HCT116 (cell line): ENCODE results near the gene SPATC1L. TPM values are rescaled to one million over a fixed set of nuclear protein-coding genes. Genes with fewer than 3 reads are reported as not detected.
"Not testable (repeated sequence)": the region's sequence is repeated elsewhere in the genome, so short reads cannot be mapped to it uniquely, and the experiment has no call there.

Source experiments
- ATAC-seq: fragments of 200-7000 bp; cut with Tn5 transposase; 2 replicates; pipeline ENCODE4 v1.9.1; 2020; ENCODE audit warnings: mild to moderate bottlenecking, moderate library complexity
- BruUV-seq: library from RNA; stranded (reverse); fragments of 400-500 nt; replicated peaks from 2 replicates; lab custom pipeline; 2021; lab: Mats Ljungman, UMichigan
- CTCF ChIA-PET: fragments of 300-600 bp; sonication (Branson Sonifier 250); formaldehyde crosslinking; loops from one replicate; lab custom pipeline; 2021; ENCODE audit warnings: antibody characterized with exemption; lab: Charles Lee
- POLR2A ChIA-PET: fragments of 300-600, 350-600 bp; sonication (Branson Sonifier 250); formaldehyde crosslinking; loops from one replicate; lab custom pipeline; 2021; ENCODE audit warnings: antibody characterized with exemption; lab: Charles Lee
- RAD21 ChIA-PET, 2 experiments: fragments of 300-600 bp; sonication (Branson Sonifier 250); formaldehyde crosslinking; loops; one replicate each; lab custom pipeline; 2023; ENCODE audit warnings: low total read pairs in 2 of 2; ENCODE audit not compliant: uncharacterized antibody in 2 of 2, unreplicated experiment in 2 of 2, low non-redundant PET in 1 of 2; lab: Charles Lee
- DNase-seq: peaks from one replicate; pipeline ENCODE4 v3.0.0-alpha.2; 2010; ENCODE audit warnings: low read depth, low spot score
- H2AFZ ChIP-seq: fragments of 200-600 bp; shearing (Covaris generic), sonication (generic); 2 replicates; pipeline ENCODE4 v1.6.1; 2017; ENCODE audit warnings: low read depth, mixed run types, mixed read lengths, antibody characterized with exemption, low read length; ENCODE audit not compliant: poor library complexity, severe bottlenecking
- H3K27ac ChIP-seq: 2 replicates; pipeline ENCODE4 v1.5.1; 2012; ENCODE audit warnings: low read depth, low read length
- H3K27me3 ChIP-seq: fragments of 200-600 bp; sonication (generic); 2 replicates; pipeline ENCODE4 v1.6.1; 2016; ENCODE audit warnings: mixed run types, low read length, mixed read lengths; ENCODE audit not compliant: insufficient read depth
- H3K36me3 ChIP-seq, 2 experiments: fragments of 200-500 bp in 1 of 2; fragments of 200-600 bp in 1 of 2; sonication (Bioruptor generic) in 1 of 2; sonication (generic) in 1 of 2; 2 replicates each; pipeline versions ENCODE4 v1.5.1 to v1.6.1; 2014 to 2016; ENCODE audit warnings: low read length in 2 of 2, inconsistent platforms in 1 of 2, mixed read lengths in 1 of 2, mixed run types in 1 of 2; ENCODE audit not compliant: insufficient read depth in 2 of 2, control insufficient read depth in 1 of 2
- H3K4me1 ChIP-seq, 2 experiments: fragments of 200-600 bp in 1 of 2; sonication (generic) in 1 of 2; 2 replicates each; pipeline versions ENCODE4 v1.5.1 to v1.6.1; 2012 to 2017; ENCODE audit warnings: low read length in 2 of 2, inconsistent platforms in 1 of 2, mild to moderate bottlenecking in 1 of 2, mixed read lengths in 1 of 2, mixed run types in 1 of 2, moderate library complexity in 1 of 2; ENCODE audit not compliant: insufficient read depth in 2 of 2, control insufficient read depth in 1 of 2
- H3K4me2 ChIP-seq: fragments of 200-600 bp; sonication (generic); 2 replicates; pipeline ENCODE4 v1.6.1; 2017; ENCODE audit warnings: mixed run types, low read length, mixed read lengths
- H3K4me3 ChIP-seq, 2 experiments: fragments of 200-600 bp in 1 of 2; sonication (generic) in 1 of 2; replicated peaks in 1 of 2; 2 replicates each; pipeline ENCODE4 v1.5.1; 2011 to 2016; ENCODE audit warnings: low read length in 2 of 2, control low read depth in 1 of 2, low read depth in 1 of 2, mild to moderate bottlenecking in 1 of 2, mixed read lengths in 1 of 2, mixed run types in 1 of 2
- H3K79me2 ChIP-seq: fragments of 200-600 bp; sonication (generic); 2 replicates; pipeline ENCODE4 v1.6.1; 2017; ENCODE audit warnings: mild to moderate bottlenecking, mixed run types, low read length, moderate library complexity, mixed read lengths; ENCODE audit not compliant: insufficient read depth
- H3K9ac ChIP-seq: fragments of 200-600 bp; sonication (generic); 2 replicates; pipeline ENCODE4 v1.6.1; 2016; ENCODE audit warnings: low read length, mixed read lengths
- H3K9me2 ChIP-seq: fragments of 200-600 bp; sonication (generic), shearing (Covaris generic); 2 replicates; pipeline ENCODE4 v1.6.1; 2017; ENCODE audit warnings: mixed run types, mild to moderate bottlenecking, moderate library complexity; ENCODE audit not compliant: insufficient read depth
- H3K9me3 ChIP-seq, 2 experiments: fragments of 200-500 bp in 1 of 2; fragments of 200-600 bp in 1 of 2; sonication (Bioruptor generic) in 1 of 2; sonication (generic) in 1 of 2; 2 replicates each; pipeline ENCODE4 v1.6.1; 2014 to 2017; ENCODE audit warnings: low read length in 2 of 2, mixed read lengths in 2 of 2, inconsistent platforms in 1 of 2, low read depth in 1 of 2, mild to moderate bottlenecking in 1 of 2, mixed run types in 1 of 2, moderate library complexity in 1 of 2; ENCODE audit not compliant: control insufficient read depth in 1 of 2, insufficient read depth in 1 of 2
- H4K20me1 ChIP-seq: fragments of 200-600 bp; sonication (generic), shearing (Covaris generic); 2 replicates; pipeline ENCODE4 v1.6.1; 2017; ENCODE audit warnings: mixed run types, mild to moderate bottlenecking, moderate library complexity; ENCODE audit not compliant: insufficient read depth
- ATF3 ChIP-seq: IDR thresholded peaks from 2 replicates; pipeline ENCODE4 v1.6.1; 2012
- CBX3 ChIP-seq: IDR thresholded peaks from 2 replicates; pipeline ENCODE4 v1.6.1; 2012; ENCODE audit warnings: low read depth
- CEBPB ChIP-seq: IDR thresholded peaks from 2 replicates; pipeline ENCODE4 v1.6.1; 2012; ENCODE audit warnings: low read depth
- CTCF ChIP-seq, 3 experiments: fragments of 200-600 bp in 1 of 3; sonication (generic) in 1 of 3; IDR thresholded peaks in 2 of 3; conservative IDR thresholded peaks in 1 of 3; 2 replicates each; pipeline ENCODE4 v1.5.1; 2012 to 2017; ENCODE audit warnings: low read depth in 2 of 3, low read length in 2 of 3, antibody characterized with exemption in 1 of 3, borderline replicate concordance in 1 of 3, control low read depth in 1 of 3, mild to moderate bottlenecking in 1 of 3, mixed read lengths in 1 of 3, mixed run types in 1 of 3, moderate library complexity in 1 of 3; ENCODE audit not compliant: insufficient read depth in 1 of 3
- EGR1 ChIP-seq: IDR thresholded peaks from 2 replicates; pipeline ENCODE4 v1.6.1; 2012; ENCODE audit warnings: low read depth
- EZH2phosphoT487 ChIP-seq: fragments of 200-600 bp; IDR thresholded peaks from 2 replicates; pipeline ENCODE4 v1.6.1; 2018; ENCODE audit warnings: antibody characterized with exemption, borderline replicate concordance
- FOSL1 ChIP-seq: IDR thresholded peaks from 2 replicates; pipeline ENCODE4 v1.6.1; 2012; ENCODE audit warnings: low read depth
- POLR2A ChIP-seq: IDR thresholded peaks from 2 replicates; pipeline ENCODE4 v1.7.0; 2011; ENCODE audit warnings: borderline replicate concordance; ENCODE audit not compliant: insufficient read depth, insufficient read length; ENCODE audit errors: extremely low read depth
- POLR2AphosphoS5 ChIP-seq: IDR thresholded peaks from 2 replicates; pipeline ENCODE4 v1.6.1; 2011; ENCODE audit warnings: mild to moderate bottlenecking, low read depth, low read length, moderate library complexity
- RAD21 ChIP-seq: IDR thresholded peaks from 2 replicates; pipeline ENCODE4 v1.6.1; 2012; ENCODE audit warnings: low read depth, mild to moderate bottlenecking
- SIN3A ChIP-seq: IDR thresholded peaks from 2 replicates; pipeline ENCODE4 v1.6.1; 2012; ENCODE audit warnings: low read depth
- TCF7L2 ChIP-seq: IDR thresholded peaks from 2 replicates; pipeline ENCODE4 v1.7.0; 2011; ENCODE audit warnings: borderline replicate concordance, inconsistent platforms; ENCODE audit not compliant: insufficient read depth, insufficient read length; ENCODE audit errors: extremely low read depth
- YY1 ChIP-seq: IDR thresholded peaks from 2 replicates; pipeline ENCODE4 v1.6.1; 2011; ENCODE audit warnings: low read length, low read depth, moderate library complexity, mild to moderate bottlenecking; ENCODE audit not compliant: insufficient replicate concordance; ENCODE audit errors: extremely low read depth
- ZBTB33 ChIP-seq: IDR thresholded peaks from 2 replicates; pipeline ENCODE4 v1.6.1; 2011; ENCODE audit warnings: mild to moderate bottlenecking, low read length, moderate library complexity; ENCODE audit not compliant: insufficient replicate concordance; ENCODE audit errors: extremely low read depth
- ZFX ChIP-seq: fragments of 450-650 bp; IDR thresholded peaks from 2 replicates; pipeline ENCODE4 v1.6.1; 2017
- ZNF274 ChIP-seq: fragments of 200-500 bp; sonication (Bioruptor generic); IDR thresholded peaks from 2 replicates; pipeline ENCODE4 v1.6.1; 2014; ENCODE audit warnings: mild to moderate bottlenecking, low read depth, low read length, inconsistent platforms
- intact Hi-C: fragments of 100-400 bp; cut with micrococcal nuclease; formaldehyde crosslinking; loops from 2 replicates; pipeline ENCODE4 v1.10.0; 2022
- total RNA-seq: library from RNA; stranded (reverse); gene quantifications from one replicate; pipeline ENCODE4 v1.2.1, GENCODE V29; 2021; ENCODE audit not compliant: unreplicated experiment

SPATC1L gene
- total RNA-seq, 1 experiment from 2014 or later, result 1.3 TPM

GRCh38 chr21:46140352-46141003 is 43.8 kb downstream of the SPATC1L start:
- H3K4me2 ChIP-seq, H4K20me1 ChIP-seq, H3K9me2 ChIP-seq, DNase-seq, BruUV-seq, ATAC-seq, RAD21 ChIA-PET, H3K4me3 ChIP-seq, H3K9me3 ChIP-seq, H2AFZ ChIP-seq, H3K27ac ChIP-seq, H3K27me3 ChIP-seq, H3K9ac ChIP-seq, CTCF ChIA-PET, H3K36me3 ChIP-seq, H3K79me2 ChIP-seq, POLR2A ChIA-PET: not testable (repeated sequence)
- intact Hi-C loops, result loop anchor here (5.0 to 10.0 kb wide), 2 partner anchors 87 to 144 kb away; partner anchors contain the start of genes LSS, MCM3AP and YBEY
- H3K4me1 ChIP-seq, result peaks cover 0 to 11% of the 10 kb centered on the region in 2 experiments; a peak in 1 of 4 replicates

GRCh38 chr21:46139686-46140085 is 44.6 kb downstream of the SPATC1L start:
- H3K36me3 ChIP-seq, result no peaks in the 10 kb centered on the region
- CTCF ChIA-PET, result no interaction called here
- RAD21 ChIA-PET, result no interaction called here
- ATAC-seq (no peak), DNase-seq (no peak)
- H2AFZ ChIP-seq, result no peak overlapping the region
- H4K20me1 ChIP-seq, result no peaks in the 10 kb centered on the region
- intact Hi-C loops, result loop anchor here (5.0 to 10.0 kb wide), 2 partner anchors 88 to 145 kb away; partner anchors contain the start of genes LSS, MCM3AP and YBEY
- H3K9me3 ChIP-seq, result no peaks in the 10 kb centered on the region
- BruUV-seq, result no TSS peak
- POLR2A ChIA-PET, result no interaction called here
- no peaks in the 10 kb centered on the region for H3K79me2 ChIP-seq
- H3K4me2 ChIP-seq, result no peak overlapping the region
- no peak overlapping the region for H3K9ac ChIP-seq
- no peak overlapping the region for H3K27ac ChIP-seq
- H3K4me1 ChIP-seq, result peaks cover 0 to 11% of the 10 kb centered on the region in 2 experiments; a peak in 1 of 4 replicates
- no peaks in the 10 kb centered on the region for H3K27me3 ChIP-seq
- H3K4me3 ChIP-seq, result no peak overlapping the region
- no peaks in the 10 kb centered on the region for H3K9me2 ChIP-seq
- TF ChIP-seq TCF7L2 (no peak), ZNF274 (no peak), CTCF (IDR thresholded peaks at IDR 0.05 in 2 of 3, conservative IDR thresholded peaks at IDR 0.05 in 1 of 3; ENCODE audit: borderline replicate concordance in 1 of 3, insufficient read depth in 1 of 3, low read depth in 2 of 3, low read length in 2 of 3) (no peak), SIN3A (no peak), ATF3 (no peak), RAD21 (no peak), POLR2AphosphoS5 (no peak), EGR1 (no peak), CEBPB (no peak), FOSL1 (no peak), ZFX (no peak), CBX3 (no peak), EZH2phosphoT487 (no peak), POLR2A (no peak), ZBTB33 (no peak), YY1 (no peak)
